ENCODE results near the gene CCP110. TPM values are rescaled to one million over a fixed set of nuclear protein-coding genes. Genes with fewer than 3 reads are reported as not detected.
A peak's percentile ranks its signal among the peaks of the same experiment; 100 is the strongest.

The CCP110 gene
- total RNA-seq, 4 donors from 2014 or later, result 7.1 to 43.4 (median 14.2) TPM

DNA sequence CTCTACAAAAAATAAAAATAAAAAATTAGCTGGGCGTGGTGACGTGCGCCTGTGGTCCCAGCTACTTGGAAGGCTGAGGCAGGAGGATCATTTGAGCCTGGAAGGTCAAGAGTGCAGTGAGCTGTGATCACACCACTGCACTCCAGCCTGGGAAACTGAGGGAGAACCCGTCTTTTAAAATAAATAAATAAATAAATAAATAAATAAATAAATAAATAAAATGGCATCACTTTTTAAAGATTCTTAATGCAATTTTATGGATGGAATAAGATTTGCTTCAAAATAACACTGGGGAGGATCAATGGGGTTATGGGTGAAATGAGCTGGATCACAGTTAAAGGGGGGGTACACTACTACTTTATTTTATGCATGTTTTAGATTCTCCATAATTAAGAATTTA is 16.8 kb upstream of the CCP110 start:
- Histone ChIP-seq H3K9me3 (no peaks in the 10 kb centered on the region), H3K27me3 (no peaks in the 10 kb centered on the region), H3K4me3 (no peak overlapping the region), H3K4me1 (peaks cover 0 to under 1% (median 0%) of the 10 kb centered on the region in 4 donors), H3K27ac (no peak overlapping the region), H3K36me3 (peaks cover 0 to 51% (median 18%) of the 10 kb centered on the region in 4 donors)
- TF ChIP-seq EP300 (IDR thresholded peaks at IDR 0.05; ENCODE audit: low read depth) (no peak), POLR2A (IDR thresholded peaks at IDR 0.05) (no peak)
- TF ChIP-seq, protein P1, sequence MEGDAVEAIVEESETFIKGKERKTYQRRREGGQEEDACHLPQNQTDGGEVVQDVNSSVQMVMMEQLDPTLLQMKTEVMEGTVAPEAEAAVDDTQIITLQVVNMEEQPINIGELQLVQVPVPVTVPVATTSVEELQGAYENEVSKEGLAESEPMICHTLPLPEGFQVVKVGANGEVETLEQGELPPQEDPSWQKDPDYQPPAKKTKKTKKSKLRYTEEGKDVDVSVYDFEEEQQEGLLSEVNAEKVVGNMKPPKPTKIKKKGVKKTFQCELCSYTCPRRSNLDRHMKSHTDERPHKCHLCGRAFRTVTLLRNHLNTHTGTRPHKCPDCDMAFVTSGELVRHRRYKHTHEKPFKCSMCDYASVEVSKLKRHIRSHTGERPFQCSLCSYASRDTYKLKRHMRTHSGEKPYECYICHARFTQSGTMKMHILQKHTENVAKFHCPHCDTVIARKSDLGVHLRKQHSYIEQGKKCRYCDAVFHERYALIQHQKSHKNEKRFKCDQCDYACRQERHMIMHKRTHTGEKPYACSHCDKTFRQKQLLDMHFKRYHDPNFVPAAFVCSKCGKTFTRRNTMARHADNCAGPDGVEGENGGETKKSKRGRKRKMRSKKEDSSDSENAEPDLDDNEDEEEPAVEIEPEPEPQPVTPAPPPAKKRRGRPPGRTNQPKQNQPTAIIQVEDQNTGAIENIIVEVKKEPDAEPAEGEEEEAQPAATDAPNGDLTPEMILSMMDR (IDR thresholded peaks at IDR 0.05), result no peak
- no peak for DNase-seq
- 94 to 98% methylated on average over 4 of the region's 4 CpGs for WGBS, 2 donors (ENCODE audit: low coverage in 1 of 2)
- intact Hi-C loops (cut with DNase I; ENCODE audit: low total_unique reads), result no loop called here
- in situ Hi-C loops (cut with MboI; ENCODE audit: low pct_ligation_motif_present in 1 of 4, low pct_unique_long_range_greater_than_20kb in 1 of 4, low sequenced_read_pairs in 3 of 4), result loop anchor here in 3 of 4 donors (10.0 to 25.0 kb wide), 3 partner anchors 122 to 420 kb away; no protein-coding TSS in a partner anchor

DNA sequence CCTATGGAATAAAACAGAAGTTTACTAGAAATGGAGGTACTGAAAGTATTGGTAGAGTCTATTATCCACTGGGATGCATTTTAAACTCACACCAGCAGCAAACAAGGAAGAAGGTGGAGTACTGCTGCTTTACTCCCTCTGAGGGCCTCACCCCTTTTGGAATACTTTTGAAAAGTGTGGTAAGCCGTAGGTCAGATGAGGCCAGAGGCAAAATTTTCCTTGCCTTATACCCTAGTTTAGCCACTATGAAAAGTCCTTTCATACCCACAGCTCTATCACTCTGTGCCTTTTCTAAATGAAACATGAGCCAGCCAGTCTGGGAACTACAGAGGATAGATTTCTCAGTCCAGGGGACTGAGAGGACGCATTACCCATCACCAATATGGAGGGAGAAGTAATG is 15.9 kb upstream of the CCP110 start:
- Histone ChIP-seq H3K4me1 (peaks cover 0 to 8% (median 0%) of the 10 kb centered on the region in 4 donors), H3K27me3 (no peaks in the 10 kb centered on the region), H3K4me3 (no peak overlapping the region), H3K36me3 (peaks cover 0 to 48% (median 17%) of the 10 kb centered on the region in 4 donors), H3K27ac (no peak overlapping the region), H3K9me3 (no peaks in the 10 kb centered on the region)
- WGBS, 2 donors (ENCODE audit: low coverage in 1 of 2), result 60 to 88% methylated on average over 1 to 2 of the region's 2 CpGs
- TF ChIP-seq, protein P1 (IDR thresholded peaks at IDR 0.05), result no peak
- TF ChIP-seq POLR2A (IDR thresholded peaks at IDR 0.05) (no peak), EP300 (IDR thresholded peaks at IDR 0.05; ENCODE audit: low read depth) (no peak), POLR2AphosphoS5 (IDR thresholded peaks at IDR 0.05) (no peak)
- intact Hi-C loops (cut with DNase I; ENCODE audit: low total_unique reads) (no loop called here), in situ Hi-C loops (cut with MboI; ENCODE audit: low pct_ligation_motif_present in 1 of 4, low pct_unique_long_range_greater_than_20kb in 1 of 4, low sequenced_read_pairs in 3 of 4) (loop anchor here in 3 of 4 donors (10.0 to 25.0 kb wide), 3 partner anchors 123 to 421 kb away; no protein-coding TSS in a partner anchor)
- DNase-seq, result no peak

DNA sequence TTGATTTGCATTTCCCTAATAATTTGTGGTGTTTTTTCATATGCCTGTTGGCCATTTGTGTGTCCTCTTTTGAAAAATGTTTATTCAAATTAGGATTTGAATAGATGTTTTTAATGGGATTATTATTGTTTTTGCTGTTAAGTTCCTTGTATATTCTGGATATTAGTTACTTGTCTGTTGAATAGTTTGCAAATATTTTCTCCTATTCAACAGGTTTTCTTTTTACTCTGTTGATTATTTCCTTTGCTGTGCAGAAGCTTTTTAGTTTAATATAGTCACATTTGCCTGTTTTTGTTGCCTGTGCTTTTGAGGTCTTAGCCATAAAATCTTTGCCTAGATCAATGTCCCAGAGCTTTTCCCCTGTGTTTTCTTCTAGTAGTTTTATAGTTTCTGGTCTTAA is 11.4 kb upstream of the CCP110 start:
- in situ Hi-C loops (cut with MboI; ENCODE audit: low pct_ligation_motif_present in 1 of 4, low pct_unique_long_range_greater_than_20kb in 1 of 4, low sequenced_read_pairs in 3 of 4) (loop anchor here in 2 of 4 donors (25.0 kb wide), 1 partner anchor 425 kb away; no protein-coding TSS in a partner anchor), intact Hi-C loops (cut with DNase I; ENCODE audit: low total_unique reads) (no loop called here)
- Histone ChIP-seq H3K9me3 (no peaks in the 10 kb centered on the region), H3K27ac (peak overlapping the region in 2 of 4 donors; percentile 76 to 81), H3K4me1 (peaks cover 10 to 46% (median 19%) of the 10 kb centered on the region in 4 donors), H3K4me3 (no peak overlapping the region), H3K27me3 (no peaks in the 10 kb centered on the region), H3K36me3 (peaks cover 0 to 15% (median 8%) of the 10 kb centered on the region in 4 donors)
- no peak for DNase-seq
- TF ChIP-seq, protein P1 (IDR thresholded peaks at IDR 0.05), result no peak
- TF ChIP-seq EP300 (IDR thresholded peaks at IDR 0.05; ENCODE audit: low read depth) (no peak), POLR2AphosphoS5 (IDR thresholded peaks at IDR 0.05) (no peak), POLR2A (IDR thresholded peaks at IDR 0.05) (no peak)

DNA sequence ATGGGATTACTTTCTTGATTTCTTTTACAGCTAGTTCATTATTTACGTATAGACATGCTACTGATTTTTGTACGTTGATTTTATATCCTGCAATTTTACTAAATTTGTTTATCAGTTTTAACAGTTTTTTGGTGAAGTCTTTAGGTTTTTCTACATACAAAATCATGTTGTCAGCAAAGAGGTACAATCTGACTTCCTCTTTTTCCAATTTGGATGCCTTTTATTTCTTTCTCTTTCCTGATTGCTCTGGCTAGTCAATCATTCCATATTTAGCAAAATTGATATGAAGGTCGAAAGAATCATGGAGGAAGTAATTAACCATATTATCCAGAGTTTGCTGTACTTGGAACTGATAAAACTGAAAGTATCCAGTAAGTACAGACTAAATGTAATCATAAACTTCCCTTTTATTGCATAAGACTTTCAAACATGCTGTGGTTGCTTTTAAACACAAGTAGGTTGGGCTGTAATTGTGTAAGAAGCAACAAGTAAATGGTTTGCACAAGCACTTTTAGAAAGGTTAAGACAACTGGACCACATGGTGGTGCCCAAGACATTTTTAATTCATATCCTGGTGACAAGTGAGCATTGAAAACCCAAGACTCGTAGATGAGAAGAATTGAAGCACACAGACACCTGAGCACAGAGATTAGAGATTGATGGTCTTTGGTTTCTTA is 10.2 kb upstream of the CCP110 start:
- no peak overlapping the region for H3K4me3 ChIP-seq
- H3K9me3 ChIP-seq, result no peaks in the 10 kb centered on the region
- TF ChIP-seq POLR2AphosphoS5 (IDR thresholded peaks at IDR 0.05), result peak in 1 of 3 donors; percentile 68
- TF ChIP-seq, protein P1 (IDR thresholded peaks at IDR 0.05), result no peak
- H3K36me3 ChIP-seq, result peaks cover 0 to 14% (median 7%) of the 10 kb centered on the region in 4 donors
- intact Hi-C loops (cut with DNase I; ENCODE audit: low total_unique reads), result no loop called here
- 37 to 48% methylated on average over 4 of the region's 4 CpGs for WGBS, 2 donors (ENCODE audit: low coverage in 1 of 2)
- no peak for DNase-seq
- H3K27me3 ChIP-seq, result no peaks in the 10 kb centered on the region
- peak overlapping the region; percentile 69 to 81 (median 72) for H3K27ac ChIP-seq
- in situ Hi-C loops (cut with MboI; ENCODE audit: low pct_ligation_motif_present in 1 of 4, low pct_unique_long_range_greater_than_20kb in 1 of 4, low sequenced_read_pairs in 3 of 4), result loop anchor here in 2 of 4 donors (25.0 kb wide), 1 partner anchor 426 kb away; no protein-coding TSS in a partner anchor
- H3K4me1 ChIP-seq, result peaks cover 10 to 59% (median 25%) of the 10 kb centered on the region in 4 donors

Measured in transverse colon (tissue), 4 donors.